Astrocyte of the cerebellum (primary cell): Measurements from ENCODE around the gene B9D1.
"Not testable (repeated sequence)": the region's sequence is repeated elsewhere in the genome, so short reads cannot be mapped to it uniquely, and the experiment has no call there.

Experiments
- DNase-seq: peaks from one replicate; pipeline ENCODE4 v3.0.0-alpha.2; 2011; ENCODE audit warnings: low read depth
- H3K4me3 ChIP-seq: 2 replicates; pipeline ENCODE4 v1.5.1; 2011; ENCODE audit warnings: mild to moderate bottlenecking, low read depth, low read length, moderate library complexity
- CTCF ChIP-seq: IDR thresholded peaks from 2 replicates; pipeline ENCODE4 v1.5.1; 2012; ENCODE audit warnings: low read length, low read depth, moderate library complexity, mild to moderate bottlenecking; ENCODE audit errors: missing control alignments
- in situ Hi-C: cut with HindIII; loops from 2 replicates; pipeline ENCODE4 v1.10.0; 2017; ENCODE audit warnings: low sequenced_read_pairs

The B9D1 gene

GRCh38 chr17:19360772-19361171 lies 1.8 kb downstream of the B9D1 start:
- in situ Hi-C loops, result loop anchor here (5.0 to 10.0 kb wide), 4 partner anchors 72 to 402 kb away; no protein-coding TSS in a partner anchor
- TF ChIP-seq CTCF, result no peak
- H3K4me3 ChIP-seq, result no peak overlapping the region
- DNase-seq, result no peak

GRCh38 chr17:19359856-19360255 lies 2.7 kb downstream of the B9D1 start:
- no peak for DNase-seq
- in situ Hi-C loops, result loop anchor here (5.0 to 10.0 kb wide), 4 partner anchors 72 to 402 kb away; no protein-coding TSS in a partner anchor
- H3K4me3 ChIP-seq, result no peak overlapping the region
- no peak for TF ChIP-seq CTCF

- TF ChIP-seq CTCF, result no peak
- DNase-seq, result no peak
- in situ Hi-C loops, result no loop called here
- no peak overlapping the region for H3K4me3 ChIP-seq
These were observed 3.4 kb downstream of the B9D1 start for GRCh38 chr17:19359151-19359550.

- in situ Hi-C loops, result no loop called here
- H3K4me3 ChIP-seq, result no peak overlapping the region
- no peak for DNase-seq
- TF ChIP-seq CTCF, result no peak
These were observed 4.8 kb downstream of the B9D1 start for GRCh38 chr17:19357761-19358160.

- in situ Hi-C loops, result no loop called here
- H3K4me3 ChIP-seq, result no peak overlapping the region
- no peak for TF ChIP-seq CTCF
- DNase-seq, result no peak
These were observed 5.2 kb downstream of the B9D1 start for GRCh38 chr17:19357351-19357750.

- DNase-seq, result no peak
- TF ChIP-seq CTCF, result no peak
- H3K4me3 ChIP-seq, result no peak overlapping the region
- in situ Hi-C loops, result no loop called here
These were observed 7.8 kb downstream of the B9D1 start for GRCh38 chr17:19354748-19355147.

- DNase-seq, H3K4me3 ChIP-seq, in situ Hi-C loops: not testable (repeated sequence)
These were observed 9.1 kb downstream of the B9D1 start for GRCh38 chr17:19353401-19353800.
